GM19372 (cell line): ENCODE measurements around the gene NUP93.
"Not testable (repeated sequence)": the region's sequence is repeated elsewhere in the genome, so short reads cannot be mapped to it uniquely, and the experiment has no call there.

Experiments
- ATAC-seq: cut with Tn5 transposase; IDR thresholded peaks from one replicate; pipeline ENCODE4 v1.9.1; 2021; ENCODE audit warnings: mild to moderate bottlenecking, low read depth, moderate library complexity; ENCODE audit not compliant: unreplicated experiment

The NUP93 gene

GRCh38 chr16:56807676-56808067 is 77.7 kb downstream of the NUP93 start:
- not testable (repeated sequence) for ATAC-seq

GRCh38 chr16:56810954-56811353 is 81.0 kb downstream of the NUP93 start:
- no peak for ATAC-seq

- ATAC-seq = not testable (repeated sequence)
Observed at GRCh38 chr16:56811602-56812001, 81.7 kb downstream of the NUP93 start.

- ATAC-seq = no peak
Observed at GRCh38 chr16:56812884-56813283, 83.0 kb downstream of the NUP93 start.

GRCh38 chr16:56814537-56815432 is 84.9 kb downstream of the NUP93 start:
- no peak for ATAC-seq

GRCh38 chr16:56815721-56816120 is 85.8 kb downstream of the NUP93 start:
- no peak for ATAC-seq

- no peak for ATAC-seq
Observed at GRCh38 chr16:56817056-56817455, 87.1 kb downstream of the NUP93 start.

GRCh38 chr16:56817938-56818337 is 88.0 kb downstream of the NUP93 start:
- ATAC-seq = no peak

- no peak for ATAC-seq
Observed at GRCh38 chr16:56823081-56823733, 93.3 kb downstream of the NUP93 start.

GRCh38 chr16:56824331-56824730 is 94.4 kb downstream of the NUP93 start:
- no peak for ATAC-seq

GRCh38 chr16:56824804-56825203 is 94.9 kb downstream of the NUP93 start:
- no peak for ATAC-seq

- no peak for ATAC-seq
Observed at GRCh38 chr16:56825826-56826225, 95.9 kb downstream of the NUP93 start.

- no peak for ATAC-seq
Observed at GRCh38 chr16:56828647-56829046, 98.7 kb downstream of the NUP93 start.

GRCh38 chr16:56830669-56831068 is 100.7 kb downstream of the NUP93 start:
- no peak for ATAC-seq

- no peak for ATAC-seq
Observed at GRCh38 chr16:56832768-56833167, 102.8 kb downstream of the NUP93 start.

- ATAC-seq = no peak
Observed at GRCh38 chr16:56833243-56833970, 103.5 kb downstream of the NUP93 start.

- ATAC-seq = no peak
Observed at GRCh38 chr16:56835320-56835719, 105.4 kb downstream of the NUP93 start.

- no peak for ATAC-seq
Observed at GRCh38 chr16:56836410-56837230, 106.7 kb downstream of the NUP93 start.

GRCh38 chr16:56838622-56839337 is 108.9 kb downstream of the NUP93 start:
- no peak for ATAC-seq

- ATAC-seq = no peak
Observed at GRCh38 chr16:56841233-56841632, 111.3 kb downstream of the NUP93 start.
